Measurements from ENCODE around the gene CCDC54. TPM values are rescaled to one million over a fixed set of nuclear protein-coding genes. Genes with fewer than 3 reads are reported as not detected.

The CCDC54 gene
- total RNA-seq, 1 donor from 2014 or later, result not detected

GRCh38 chr3:107346564-107346963 lies 30.7 kb upstream of the CCDC54 start:
- Histone ChIP-seq H3K36me3 (ENCODE audit: control insufficient read depth, insufficient read depth, low read length) (no peaks in the 10 kb centered on the region), H3K27me3 (ENCODE audit: control insufficient read depth, insufficient read depth, low read length) (no peaks in the 10 kb centered on the region), H3K4me3 (ENCODE audit: low read depth, low read length) (no peak overlapping the region)
- DNase-seq (ENCODE audit: low read depth) (peak; percentile 42), FAIRE-seq (no peak)
- TF ChIP-seq, protein P1, sequence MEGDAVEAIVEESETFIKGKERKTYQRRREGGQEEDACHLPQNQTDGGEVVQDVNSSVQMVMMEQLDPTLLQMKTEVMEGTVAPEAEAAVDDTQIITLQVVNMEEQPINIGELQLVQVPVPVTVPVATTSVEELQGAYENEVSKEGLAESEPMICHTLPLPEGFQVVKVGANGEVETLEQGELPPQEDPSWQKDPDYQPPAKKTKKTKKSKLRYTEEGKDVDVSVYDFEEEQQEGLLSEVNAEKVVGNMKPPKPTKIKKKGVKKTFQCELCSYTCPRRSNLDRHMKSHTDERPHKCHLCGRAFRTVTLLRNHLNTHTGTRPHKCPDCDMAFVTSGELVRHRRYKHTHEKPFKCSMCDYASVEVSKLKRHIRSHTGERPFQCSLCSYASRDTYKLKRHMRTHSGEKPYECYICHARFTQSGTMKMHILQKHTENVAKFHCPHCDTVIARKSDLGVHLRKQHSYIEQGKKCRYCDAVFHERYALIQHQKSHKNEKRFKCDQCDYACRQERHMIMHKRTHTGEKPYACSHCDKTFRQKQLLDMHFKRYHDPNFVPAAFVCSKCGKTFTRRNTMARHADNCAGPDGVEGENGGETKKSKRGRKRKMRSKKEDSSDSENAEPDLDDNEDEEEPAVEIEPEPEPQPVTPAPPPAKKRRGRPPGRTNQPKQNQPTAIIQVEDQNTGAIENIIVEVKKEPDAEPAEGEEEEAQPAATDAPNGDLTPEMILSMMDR (IDR thresholded peaks at IDR 0.05; ENCODE audit: insufficient read depth, low read length, severe bottlenecking), result no peak

DNA sequence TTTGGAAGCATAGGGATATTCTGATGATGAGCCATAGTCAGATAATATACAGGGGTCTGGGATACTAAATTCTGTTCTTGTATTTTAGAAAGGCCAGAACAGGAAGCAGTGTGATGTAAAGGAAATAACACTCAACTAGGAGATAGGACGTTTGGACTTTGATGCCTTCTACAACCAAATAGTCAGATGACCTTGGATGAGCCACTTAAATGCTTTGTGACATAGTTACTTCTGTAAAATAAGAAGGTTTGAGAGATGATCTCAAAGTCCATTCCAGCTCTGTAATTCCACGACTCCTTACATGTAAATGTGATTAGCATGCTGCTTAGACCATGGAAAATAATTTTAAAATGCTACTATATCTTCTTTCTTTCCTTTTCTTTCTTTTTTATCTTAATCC lies 29.5 kb upstream of the CCDC54 start:
- no peak for DNase-seq (ENCODE audit: low read depth)
- FAIRE-seq, result no peak
- Histone ChIP-seq H3K36me3 (ENCODE audit: control insufficient read depth, insufficient read depth, low read length) (no peaks in the 10 kb centered on the region), H3K4me3 (ENCODE audit: low read depth, low read length) (no peak overlapping the region), H3K27me3 (ENCODE audit: control insufficient read depth, insufficient read depth, low read length) (no peaks in the 10 kb centered on the region)
- TF ChIP-seq, protein P1 (IDR thresholded peaks at IDR 0.05; ENCODE audit: insufficient read depth, low read length, severe bottlenecking), result no peak

GRCh38 chr3:107356706-107357105 lies 20.5 kb upstream of the CCDC54 start:
- Histone ChIP-seq H3K4me3 (ENCODE audit: low read depth, low read length) (no peak overlapping the region), H3K36me3 (ENCODE audit: control insufficient read depth, insufficient read depth, low read length) (no peaks in the 10 kb centered on the region), H3K27me3 (ENCODE audit: control insufficient read depth, insufficient read depth, low read length) (no peaks in the 10 kb centered on the region)
- FAIRE-seq (no peak), DNase-seq (ENCODE audit: low read depth) (peak; percentile 59)
- TF ChIP-seq, protein P1 (IDR thresholded peaks at IDR 0.05; ENCODE audit: insufficient read depth, low read length, severe bottlenecking), result no peak

DNA sequence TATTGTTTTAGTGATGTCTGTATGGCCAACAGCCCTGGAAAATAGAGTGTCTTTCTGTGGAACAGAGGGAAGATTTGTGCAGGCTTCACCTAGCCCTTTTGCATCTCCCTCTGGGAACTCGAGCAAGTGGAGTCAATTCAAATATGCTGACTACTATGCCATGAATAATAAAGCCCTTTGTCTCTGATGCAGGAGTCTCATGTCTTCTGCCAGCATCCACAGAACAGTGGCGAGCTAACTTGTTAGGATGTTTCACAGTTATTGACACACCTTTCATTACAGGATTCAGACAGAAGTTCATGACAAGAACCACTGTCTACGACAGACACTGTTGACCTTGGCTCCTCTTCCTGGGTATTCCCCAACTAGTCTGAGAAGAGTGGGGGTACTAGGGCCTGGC lies 15.6 kb upstream of the CCDC54 start:
- TF ChIP-seq, protein P1 (IDR thresholded peaks at IDR 0.05; ENCODE audit: insufficient read depth, low read length, severe bottlenecking), result no peak
- no peaks in the 10 kb centered on the region for H3K36me3 ChIP-seq (ENCODE audit: control insufficient read depth, insufficient read depth, low read length)
- no peak for FAIRE-seq
- no peaks in the 10 kb centered on the region for H3K27me3 ChIP-seq (ENCODE audit: control insufficient read depth, insufficient read depth, low read length)
- no peak for DNase-seq (ENCODE audit: low read depth)
- no peak overlapping the region for H3K4me3 ChIP-seq (ENCODE audit: low read depth, low read length)

DNA sequence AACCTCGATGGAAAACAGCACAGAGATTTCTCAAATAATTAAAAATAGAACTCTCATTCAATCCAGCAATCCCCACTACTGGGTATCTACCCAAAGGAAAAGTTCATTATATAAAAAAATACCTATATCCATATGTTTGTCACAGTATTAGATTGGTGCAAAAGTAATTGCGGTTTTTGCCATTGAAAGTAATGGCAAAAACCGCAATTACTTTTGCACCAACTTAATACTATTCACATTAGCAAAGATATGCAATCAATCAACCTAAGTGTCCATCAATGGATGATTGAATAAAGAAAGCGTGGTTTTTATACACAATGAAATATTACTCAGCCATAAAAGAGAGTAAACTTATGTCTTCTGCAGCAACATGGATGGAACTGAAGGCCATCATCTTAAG lies 12.2 kb upstream of the CCDC54 start:
- no peak for FAIRE-seq
- Histone ChIP-seq H3K36me3 (ENCODE audit: control insufficient read depth, insufficient read depth, low read length) (no peaks in the 10 kb centered on the region), H3K4me3 (ENCODE audit: low read depth, low read length) (no peak overlapping the region), H3K27me3 (ENCODE audit: control insufficient read depth, insufficient read depth, low read length) (no peaks in the 10 kb centered on the region)
- DNase-seq (ENCODE audit: low read depth), result no peak
- TF ChIP-seq, protein P1 (IDR thresholded peaks at IDR 0.05; ENCODE audit: insufficient read depth, low read length, severe bottlenecking), result no peak

DNA sequence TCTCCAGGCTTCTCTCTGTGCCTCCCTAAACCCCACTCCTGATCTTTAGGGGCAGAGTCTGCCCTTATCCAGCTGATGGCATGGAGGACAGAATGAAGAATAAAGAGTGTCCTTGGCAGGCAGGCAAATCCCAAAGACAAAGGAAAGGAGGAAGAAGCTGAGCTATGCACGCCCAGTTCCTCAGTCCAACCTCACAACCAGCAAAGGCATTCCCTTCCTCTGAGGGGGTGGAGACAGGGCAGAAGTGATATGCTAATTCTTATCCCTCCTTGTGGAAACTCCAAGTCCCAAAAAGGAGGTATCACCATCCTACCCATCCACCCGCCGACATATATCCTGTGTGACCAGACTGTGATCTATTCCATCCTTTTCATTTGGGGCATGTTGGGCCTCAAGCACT lies 10.5 kb upstream of the CCDC54 start:
- TF ChIP-seq, protein P1 (IDR thresholded peaks at IDR 0.05; ENCODE audit: insufficient read depth, low read length, severe bottlenecking), result no peak
- DNase-seq (ENCODE audit: low read depth) (peak; percentile 15), FAIRE-seq (peak; percentile 75)
- H3K36me3 ChIP-seq (ENCODE audit: control insufficient read depth, insufficient read depth, low read length), result no peaks in the 10 kb centered on the region
- H3K4me3 ChIP-seq (ENCODE audit: low read depth, low read length), result no peak overlapping the region
- no peaks in the 10 kb centered on the region for H3K27me3 ChIP-seq (ENCODE audit: control insufficient read depth, insufficient read depth, low read length)

Data from bronchial epithelial cell (primary cell).